Activated CD4-positive, alpha-beta T cell treated with anti-CD3 and anti-CD28 coated beads, Interleukin-2, Interleukin-6, amounts not matched to agents 100 ng/mL and 50 ng/mL, durations not matched to agents 16 hours and 8 hours (primary cell): ENCODE results near the gene PACRG.
"Not testable (repeated sequence)": the region's sequence is repeated elsewhere in the genome, so short reads cannot be mapped to it uniquely, and the experiment has no call there.

Experiments
- DNase-seq: peaks from one replicate; pipeline ENCODE4 v3.0.0-alpha.2; 2020

The PACRG gene

DNA sequence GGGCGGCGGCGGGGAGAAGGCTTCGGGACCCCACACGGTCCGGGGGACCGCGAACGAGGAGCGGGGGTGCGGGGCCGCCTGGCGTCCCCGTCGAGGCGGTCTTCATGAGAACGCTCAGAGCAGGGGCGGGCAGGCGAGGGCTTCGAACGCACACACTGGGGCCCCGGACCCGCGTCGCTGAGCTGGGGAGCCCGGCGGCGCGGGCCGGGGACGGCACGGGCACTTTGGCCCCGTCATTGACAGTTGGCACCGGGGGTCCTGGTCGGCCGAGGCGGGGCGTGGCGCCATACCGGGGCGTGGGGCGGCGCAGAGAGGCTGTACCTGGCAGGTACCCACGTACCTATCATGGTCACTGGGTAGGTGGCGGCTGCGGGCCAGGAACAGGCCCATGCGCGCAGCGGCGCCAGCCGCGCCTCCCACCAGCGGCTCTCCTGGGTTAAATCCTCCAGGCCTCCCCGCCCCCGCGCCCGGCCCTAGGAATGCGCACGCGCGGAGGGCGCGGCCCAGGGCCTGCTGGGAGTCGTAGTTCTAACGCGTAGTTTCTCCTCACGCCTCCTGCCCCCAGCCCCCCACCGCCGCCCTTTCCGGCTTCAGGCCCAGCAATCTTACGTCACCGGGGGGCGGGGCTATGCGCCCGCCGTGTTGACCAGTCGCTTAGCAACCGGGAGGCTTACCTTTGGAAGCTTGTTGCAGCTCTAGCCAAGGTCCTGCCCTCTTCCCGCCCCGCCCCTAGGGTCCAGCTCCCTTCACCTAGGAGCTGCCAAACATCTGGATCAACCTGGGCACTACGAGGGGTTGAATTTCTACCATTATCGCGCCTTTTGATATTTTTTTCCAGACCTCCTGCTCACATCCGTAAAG, at the start of gene PACRG, which contains the start of gene PRKN:
PACRG (plus strand) TSS at position 653 of the 861 bp plus-strand sequence.
PRKN (minus strand) TSS at position 445 of the 861 bp plus-strand sequence.
- DNase-seq = peak; percentile 97

- not testable (repeated sequence) for DNase-seq
Measured at GRCh38 chr6:162678896-162679295, 48.9 kb upstream of the PACRG start.

DNA sequence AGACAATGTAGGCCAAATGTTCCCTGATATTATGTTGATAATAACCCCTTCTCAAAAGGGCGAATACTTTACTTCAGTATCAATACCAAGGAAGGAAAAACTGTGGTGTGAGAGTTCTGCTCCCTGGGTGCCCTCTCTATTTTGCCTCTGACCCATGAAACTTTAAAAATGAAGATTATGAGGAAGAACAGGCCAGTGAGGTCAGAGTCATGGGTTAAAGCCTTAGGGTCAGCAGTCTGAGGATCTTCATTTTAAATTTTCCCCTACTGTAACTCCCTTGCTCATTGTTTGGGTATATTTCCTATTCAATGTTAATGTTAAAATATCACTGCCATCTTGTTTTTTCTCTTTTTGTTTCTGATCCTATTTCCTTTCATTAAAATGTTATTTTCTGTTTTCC, 48.1 kb upstream of the PACRG start:
- no peak for DNase-seq

- DNase-seq = no peak
Measured at GRCh38 chr6:162680367-162680766, 47.4 kb upstream of the PACRG start.

GRCh38 chr6:162680871-162681270, 46.9 kb upstream of the PACRG start:
- no peak for DNase-seq

- DNase-seq = no peak
Measured at GRCh38 chr6:162681447-162681846, 46.3 kb upstream of the PACRG start.

- DNase-seq = no peak
Measured at GRCh38 chr6:162683135-162683534, 44.6 kb upstream of the PACRG start.

DNA sequence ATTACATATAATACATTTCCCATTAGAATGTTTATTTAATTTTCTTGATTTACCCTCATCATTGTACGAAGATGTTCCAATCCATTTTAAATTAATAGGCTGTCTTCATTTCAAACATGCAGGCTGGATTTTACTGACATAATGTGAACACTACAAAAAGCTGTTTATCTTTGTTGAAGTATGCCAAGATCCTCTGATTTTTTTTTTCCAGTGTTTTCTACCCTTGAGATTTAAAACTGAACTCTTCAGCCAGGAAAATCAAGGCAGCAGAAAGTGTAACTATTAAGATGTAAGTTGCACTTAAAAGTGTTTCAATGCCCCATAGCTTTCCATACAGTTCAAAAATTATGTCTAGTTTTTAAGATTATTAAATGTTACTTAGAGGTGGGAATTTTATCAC, 43.7 kb upstream of the PACRG start:
- no peak for DNase-seq

GRCh38 chr6:162684961-162685360, 42.8 kb upstream of the PACRG start:
- DNase-seq = no peak

DNA sequence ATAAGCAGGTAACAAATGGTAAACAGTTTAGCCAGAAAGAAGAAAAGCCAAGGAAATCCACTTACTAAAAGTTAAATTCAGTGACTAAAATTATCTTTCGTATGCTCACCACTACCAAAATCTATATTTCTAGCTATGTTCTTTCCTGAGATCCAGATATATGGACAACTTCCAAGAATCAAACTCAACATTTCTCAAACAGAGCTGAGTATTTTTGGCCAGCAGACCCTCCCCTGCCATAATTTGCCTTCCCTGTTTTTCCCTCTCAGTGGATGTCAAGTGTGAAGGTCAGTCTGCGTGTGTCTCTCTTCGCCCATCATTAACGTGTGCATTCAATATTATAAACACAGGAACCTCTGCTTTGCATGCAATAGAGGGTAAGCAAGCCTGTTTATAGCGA, 42.2 kb upstream of the PACRG start:
- DNase-seq = no peak

DNA sequence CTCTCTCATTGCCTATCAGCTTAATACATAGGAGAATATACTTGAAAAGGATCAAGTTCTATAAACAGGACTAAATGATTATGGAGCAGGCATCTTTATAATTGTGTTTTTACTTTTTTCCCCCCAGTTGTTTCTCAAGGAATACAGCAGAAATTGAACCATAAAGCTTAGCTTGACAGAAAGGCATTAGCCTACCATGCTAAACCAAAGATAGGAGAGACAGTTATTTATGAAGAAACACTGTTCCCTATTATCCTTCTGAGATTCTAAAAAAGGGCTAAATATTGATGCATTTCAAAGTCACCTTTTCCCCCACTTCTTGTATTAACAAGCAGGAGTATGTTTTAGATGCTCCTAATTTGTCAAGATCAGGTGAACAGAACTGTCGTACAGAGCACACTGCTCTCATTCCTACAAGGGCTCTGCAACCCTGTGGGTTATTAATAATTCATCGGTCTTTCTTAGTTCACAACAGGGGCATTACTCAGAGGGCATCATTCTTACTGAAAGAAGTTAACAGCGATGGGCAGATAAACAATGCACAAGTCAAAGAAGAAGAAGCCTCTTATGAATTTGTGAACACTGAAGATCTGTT, 38.9 kb upstream of the PACRG start:
- DNase-seq = no peak

DNA sequence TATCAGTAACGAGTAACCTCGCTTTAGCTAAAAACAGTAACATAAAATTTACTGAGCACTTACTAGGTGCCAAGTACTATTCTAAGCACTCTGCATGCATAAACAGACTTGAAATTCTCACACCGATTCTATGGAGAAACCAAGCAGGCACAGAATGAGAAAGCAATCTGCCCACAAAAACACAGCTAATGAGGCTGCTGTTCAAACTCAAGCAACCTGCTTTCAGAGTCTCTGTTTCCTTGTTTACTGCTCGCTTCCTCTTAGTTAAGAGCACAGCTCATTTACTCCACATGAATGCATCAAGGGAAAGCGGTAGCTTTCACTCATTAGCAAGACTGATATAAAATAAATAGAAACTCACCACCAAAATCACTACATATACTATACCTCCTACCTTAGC, 37.6 kb upstream of the PACRG start:
- no peak for DNase-seq

GRCh38 chr6:162697872-162698403, 29.8 kb upstream of the PACRG start:
- DNase-seq = no peak

GRCh38 chr6:162698440-162698839, 29.3 kb upstream of the PACRG start:
- no peak for DNase-seq

GRCh38 chr6:162699961-162700360, 27.8 kb upstream of the PACRG start:
- DNase-seq = no peak

DNA sequence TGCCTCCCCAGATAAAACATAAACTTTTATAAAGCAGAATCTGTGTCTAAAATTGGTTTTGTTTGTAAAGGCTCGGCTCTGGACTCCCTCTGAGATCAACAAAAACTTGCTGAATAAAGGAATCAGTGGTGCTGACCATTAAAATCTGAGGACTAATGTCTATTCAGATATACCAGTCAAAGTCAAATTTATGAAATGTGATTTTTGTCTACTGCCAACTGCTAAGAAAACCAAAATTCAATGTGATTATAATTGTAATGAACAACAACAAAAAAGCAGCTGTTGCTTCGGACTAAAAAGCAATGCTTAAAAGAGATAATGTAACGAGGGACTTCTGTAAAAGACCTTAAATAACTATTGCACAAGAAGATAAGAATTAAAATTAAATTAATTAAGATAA, 26.8 kb upstream of the PACRG start:
- no peak for DNase-seq

DNA sequence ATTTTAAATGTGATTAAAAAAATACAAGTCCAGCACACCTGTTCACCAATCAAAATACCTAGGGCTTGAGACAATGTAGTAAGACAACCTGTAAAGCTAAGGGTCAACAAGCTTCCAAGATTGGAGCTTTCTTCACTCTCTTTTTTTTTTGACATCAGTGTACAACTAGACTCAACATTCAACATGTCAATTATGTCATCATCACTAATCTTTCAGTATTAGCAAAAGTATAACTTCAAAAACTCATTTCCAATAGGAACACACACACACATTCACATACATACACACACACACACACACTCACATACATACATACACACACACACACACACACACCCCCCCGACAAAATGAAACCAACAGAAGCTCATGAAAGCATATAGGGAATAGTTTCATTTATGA, 26.2 kb upstream of the PACRG start:
- DNase-seq = no peak

DNA sequence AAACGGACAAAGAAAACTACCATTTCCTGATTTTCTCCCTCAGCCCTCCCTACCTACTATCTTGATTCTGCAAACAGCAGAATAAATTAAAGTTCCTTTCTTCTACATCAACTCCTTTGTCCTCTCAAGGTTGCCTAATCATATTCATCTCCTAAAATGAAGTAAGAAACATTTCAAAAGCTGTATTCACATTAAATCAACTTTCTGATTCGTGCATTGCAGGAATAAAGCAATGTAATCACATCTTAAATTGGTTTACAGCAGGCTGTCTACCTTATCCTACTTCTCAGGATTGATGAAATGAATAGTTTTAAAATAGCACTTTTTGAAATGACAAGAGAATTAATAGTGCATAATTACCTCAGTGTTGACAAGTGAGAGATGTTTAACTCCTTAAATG, 25.3 kb upstream of the PACRG start:
- DNase-seq = no peak

- DNase-seq = no peak
Measured at GRCh38 chr6:162704001-162704400, 23.8 kb upstream of the PACRG start.

DNA sequence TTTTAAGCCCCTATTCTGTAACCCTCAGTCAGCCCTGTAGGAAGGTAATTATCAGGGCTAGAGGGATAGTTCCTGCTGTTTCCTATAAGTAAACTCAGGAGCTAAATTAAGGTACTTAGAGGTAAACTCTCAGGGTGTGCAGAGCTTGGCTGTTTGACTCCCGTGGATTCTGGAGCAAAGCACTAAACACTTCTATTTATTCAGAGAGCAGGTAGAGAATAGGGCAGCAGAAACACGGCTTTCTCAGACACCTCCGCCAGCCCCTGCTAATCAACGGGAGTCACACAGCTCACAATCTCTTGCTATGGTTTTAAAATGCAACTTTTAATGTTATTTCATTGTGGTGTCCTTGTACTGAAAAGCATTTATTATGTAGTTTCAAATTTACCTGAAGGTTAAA, 22.0 kb upstream of the PACRG start:
- DNase-seq = no peak

DNA sequence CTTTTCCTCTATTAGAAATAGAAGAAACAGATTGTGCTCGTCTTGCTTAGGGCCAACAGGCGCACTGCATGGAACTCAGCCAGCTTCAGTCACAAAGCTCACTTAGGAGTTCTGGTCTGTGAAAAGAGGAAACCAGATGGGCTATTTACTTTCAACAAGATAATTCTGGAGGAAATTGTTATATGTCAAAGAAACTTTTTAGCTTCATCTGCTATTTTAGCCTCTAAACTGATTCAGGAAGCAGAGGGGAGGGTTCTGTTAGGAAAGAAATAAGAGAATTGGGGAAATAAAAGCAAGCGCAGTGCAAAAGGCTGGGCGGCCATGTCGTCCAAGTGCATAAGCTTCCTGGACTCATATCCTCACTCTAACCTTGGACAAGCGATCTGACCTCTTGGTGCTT, 21.5 kb upstream of the PACRG start:
- no peak for DNase-seq

GRCh38 chr6:162708971-162709370, 18.8 kb upstream of the PACRG start:
- DNase-seq = no peak

GRCh38 chr6:162709431-162709830, 18.3 kb upstream of the PACRG start:
- DNase-seq = no peak

DNA sequence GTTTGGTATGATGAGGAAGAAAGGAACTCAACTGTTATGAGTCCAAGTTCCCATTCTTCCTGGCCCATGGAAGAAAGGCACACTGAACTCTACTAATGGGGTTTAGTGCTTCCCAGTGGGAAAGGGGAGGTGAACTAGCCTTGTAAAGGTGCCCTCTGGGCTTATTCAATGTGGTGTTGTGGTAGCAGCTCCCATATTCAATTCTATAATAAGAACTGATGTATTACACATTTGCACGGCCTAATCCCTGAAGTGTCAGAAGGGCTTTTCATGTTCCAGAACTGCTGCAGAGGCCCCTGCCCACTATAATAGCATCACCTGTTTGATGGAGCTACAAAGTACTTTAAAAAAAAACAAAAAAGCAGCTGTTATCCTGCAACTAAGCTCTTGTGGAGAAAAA, 17.4 kb upstream of the PACRG start:
- DNase-seq = no peak
